GM21360 (cell line): ENCODE data around the gene PRR5.
"Not testable (repeated sequence)": the region's sequence is repeated elsewhere in the genome, so short reads cannot be mapped to it uniquely, and the experiment has no call there.

ENCODE experiments used
- ATAC-seq: cut with Tn5 transposase; IDR thresholded peaks from one replicate; pipeline ENCODE4 v1.9.1; 2021; ENCODE audit warnings: mild to moderate bottlenecking, moderate library complexity; ENCODE audit not compliant: unreplicated experiment

PRR5 gene, protein sequence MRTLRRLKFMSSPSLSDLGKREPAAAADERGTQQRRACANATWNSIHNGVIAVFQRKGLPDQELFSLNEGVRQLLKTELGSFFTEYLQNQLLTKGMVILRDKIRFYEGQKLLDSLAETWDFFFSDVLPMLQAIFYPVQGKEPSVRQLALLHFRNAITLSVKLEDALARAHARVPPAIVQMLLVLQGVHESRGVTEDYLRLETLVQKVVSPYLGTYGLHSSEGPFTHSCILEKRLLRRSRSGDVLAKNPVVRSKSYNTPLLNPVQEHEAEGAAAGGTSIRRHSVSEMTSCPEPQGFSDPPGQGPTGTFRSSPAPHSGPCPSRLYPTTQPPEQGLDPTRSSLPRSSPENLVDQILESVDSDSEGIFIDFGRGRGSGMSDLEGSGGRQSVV

DNA sequence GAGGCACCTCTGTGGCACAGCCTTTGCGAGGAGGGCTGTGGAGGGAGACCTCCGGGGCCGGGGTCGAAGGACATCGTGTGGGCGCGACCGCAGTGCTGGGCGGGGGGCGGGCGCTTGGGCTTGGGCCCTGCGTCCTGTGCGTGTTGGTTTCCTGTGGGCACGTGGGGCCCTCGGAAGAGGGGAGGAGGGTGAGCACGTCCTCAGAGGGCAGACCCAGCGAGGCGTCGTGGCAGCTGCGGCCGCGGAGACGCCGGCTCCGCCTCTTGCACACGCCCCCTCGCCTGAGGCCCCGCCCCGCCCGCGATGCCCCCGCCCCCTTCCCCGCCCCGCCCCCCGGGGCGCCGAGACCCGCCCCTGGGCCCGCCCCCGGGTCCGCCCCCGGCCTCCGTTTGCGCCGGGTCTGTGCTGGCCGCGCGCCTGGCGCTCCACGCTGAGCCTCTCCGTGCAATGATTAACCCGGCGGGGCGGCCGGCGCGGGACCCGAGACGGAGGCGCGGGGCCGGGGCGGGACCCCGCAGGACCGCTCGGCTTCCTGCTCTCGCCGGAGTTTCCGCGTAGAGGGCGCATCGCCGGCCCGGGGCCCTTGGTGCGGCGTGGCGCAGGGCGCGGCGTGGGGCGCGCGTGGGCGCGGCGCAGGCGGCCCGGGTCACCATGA lies at the start of gene PRR5:
Gene PRR5, plus strand, starts transcription at position 381 of the 655 bp plus-strand sequence. Its CDS starts 271 bp downstream, at position 652.
- peak; percentile 63 for ATAC-seq

- ATAC-seq, result not testable (repeated sequence)
Observed at GRCh38 chr22:44652866-44653265, 49.1 kb upstream of the PRR5 start.

DNA sequence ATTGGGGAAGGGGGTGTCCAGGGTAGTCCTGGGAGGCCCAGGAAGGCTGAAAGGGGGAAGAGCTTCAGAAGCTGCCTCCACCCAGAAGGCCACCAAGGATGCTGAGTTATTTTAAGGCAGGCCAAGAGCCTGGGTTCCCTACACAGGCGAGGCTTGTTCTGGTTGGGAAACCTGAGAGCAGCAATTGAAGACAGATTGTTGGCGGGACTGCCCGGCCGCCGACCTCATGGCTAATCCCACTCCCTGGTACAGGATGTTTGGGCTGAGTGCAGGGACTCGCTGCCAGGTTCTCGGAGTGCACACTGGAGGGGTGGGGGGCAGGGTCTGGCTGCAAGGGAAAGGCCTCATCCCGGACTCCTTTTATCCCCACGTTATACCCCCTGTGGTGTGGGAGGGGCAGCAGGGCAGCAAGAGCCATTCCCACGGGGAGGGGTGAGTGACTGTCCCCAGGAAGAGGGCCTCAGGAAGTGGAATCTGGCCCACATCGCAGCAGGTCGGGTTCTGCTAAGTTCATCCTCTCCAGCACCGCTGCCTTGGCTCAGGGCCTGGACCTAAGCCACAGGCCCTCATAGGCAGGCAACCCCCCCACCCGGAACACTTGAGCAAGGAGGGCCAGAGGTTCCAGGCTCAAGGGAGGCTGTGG lies 43.6 kb upstream of the PRR5 start:
- ATAC-seq, result no peak

GRCh38 chr22:44659140-44659539 lies 42.9 kb upstream of the PRR5 start:
- no peak for ATAC-seq

- ATAC-seq, result no peak
Observed at GRCh38 chr22:44660051-44660830, 41.8 kb upstream of the PRR5 start.

DNA sequence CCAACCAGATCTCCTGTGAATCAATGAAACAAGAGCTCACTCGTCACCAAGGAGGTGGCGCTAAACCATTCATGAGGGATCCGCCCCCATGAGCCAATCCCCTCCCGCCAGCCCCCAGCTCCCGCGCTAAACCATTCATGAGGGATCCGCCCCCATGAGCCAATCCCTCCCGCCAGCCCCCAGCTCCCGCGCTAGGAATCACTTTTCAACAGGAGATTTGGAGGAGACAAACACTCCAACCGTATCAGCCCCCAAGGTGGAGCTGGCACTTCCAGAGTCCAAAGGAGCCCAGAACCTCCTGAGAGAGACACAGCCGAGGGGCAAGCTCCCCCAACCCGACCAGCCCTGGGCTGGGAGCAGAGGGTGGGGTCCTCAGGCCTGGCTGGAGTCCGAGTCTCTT lies 40.9 kb upstream of the PRR5 start:
- ATAC-seq, result no peak

GRCh38 chr22:44661659-44662569 lies 40.1 kb upstream of the PRR5 start:
- no peak for ATAC-seq

- no peak for ATAC-seq
Observed at GRCh38 chr22:44663256-44663999, 38.6 kb upstream of the PRR5 start.

DNA sequence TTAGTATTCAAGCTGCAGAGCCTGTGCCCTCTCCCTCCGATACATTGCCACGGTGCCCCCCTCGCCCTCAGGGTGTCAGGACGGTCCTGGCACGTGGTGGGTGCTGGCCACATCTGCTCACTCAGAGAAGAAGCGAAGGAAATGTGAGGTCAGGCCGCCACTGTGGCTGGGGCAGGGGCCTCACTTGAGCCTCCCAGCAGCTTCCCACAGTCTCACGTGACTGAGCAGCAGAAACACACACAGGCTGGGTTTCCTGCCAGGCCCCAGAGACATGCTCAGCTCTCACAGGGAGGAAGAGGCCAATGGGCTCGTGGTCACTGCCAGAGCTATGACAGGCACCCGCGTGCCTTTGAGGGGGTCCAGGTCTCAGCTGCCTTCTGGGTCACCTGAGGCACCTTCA lies 37.9 kb upstream of the PRR5 start:
- ATAC-seq, result no peak

GRCh38 chr22:44665115-44665514 lies 36.9 kb upstream of the PRR5 start:
- no peak for ATAC-seq

GRCh38 chr22:44666207-44666585 lies 35.8 kb upstream of the PRR5 start:
- ATAC-seq, result no peak

GRCh38 chr22:44667276-44667675 lies 34.7 kb upstream of the PRR5 start:
- no peak for ATAC-seq

DNA sequence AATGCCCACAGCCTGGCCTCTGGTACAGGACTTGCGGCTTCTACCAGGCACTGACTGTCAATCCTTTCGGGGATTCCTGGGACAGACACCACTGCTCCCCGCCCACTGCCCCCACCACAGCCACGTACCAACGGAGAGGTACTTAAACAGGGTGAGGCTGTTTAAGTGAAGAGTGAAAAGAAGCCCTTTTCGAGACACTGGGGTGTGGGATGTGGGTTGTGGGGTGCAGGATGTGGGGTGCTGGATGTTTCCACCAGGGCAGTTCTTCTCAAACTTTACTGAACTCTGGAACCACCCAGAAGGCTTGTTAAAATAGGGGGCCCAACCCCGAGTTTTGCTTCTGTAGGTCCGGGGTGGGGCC lies 34.2 kb upstream of the PRR5 start:
- ATAC-seq, result no peak

DNA sequence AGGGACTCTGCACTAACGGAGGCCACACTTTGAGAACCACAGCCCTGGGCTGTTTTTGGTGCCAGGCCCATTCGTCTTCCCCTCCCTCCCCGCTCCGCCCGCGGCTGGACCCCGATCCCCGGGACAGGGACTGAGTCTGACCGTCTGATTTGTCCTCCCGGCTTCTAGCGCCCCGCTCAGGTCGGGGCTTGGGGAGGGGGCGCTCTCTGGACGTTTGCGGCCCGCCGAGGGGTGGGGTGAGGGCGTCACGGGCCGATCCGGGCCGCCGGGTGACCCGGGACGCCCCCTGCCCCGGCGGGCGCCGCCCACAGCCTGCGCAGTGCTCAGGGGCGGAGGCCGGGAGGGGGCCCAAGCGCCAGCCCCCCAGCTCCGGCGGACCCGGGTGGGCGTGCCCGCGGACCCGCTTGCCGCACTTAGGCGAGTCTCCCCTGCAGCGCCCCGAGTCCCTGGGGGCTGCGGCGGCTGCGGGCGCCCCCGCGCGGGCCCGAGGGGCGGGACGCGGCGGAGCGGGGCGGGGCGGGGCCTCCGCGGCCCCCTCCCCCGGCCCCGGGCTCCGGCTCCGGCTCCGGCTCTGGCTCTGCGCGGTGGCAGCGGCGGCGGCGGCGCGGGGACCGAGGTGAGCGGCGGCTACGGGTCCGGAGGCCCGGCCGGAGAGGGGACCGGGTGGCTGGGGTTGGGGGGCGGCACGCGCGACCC lies 33.7 kb upstream of the PRR5 start:
- no peak for ATAC-seq

DNA sequence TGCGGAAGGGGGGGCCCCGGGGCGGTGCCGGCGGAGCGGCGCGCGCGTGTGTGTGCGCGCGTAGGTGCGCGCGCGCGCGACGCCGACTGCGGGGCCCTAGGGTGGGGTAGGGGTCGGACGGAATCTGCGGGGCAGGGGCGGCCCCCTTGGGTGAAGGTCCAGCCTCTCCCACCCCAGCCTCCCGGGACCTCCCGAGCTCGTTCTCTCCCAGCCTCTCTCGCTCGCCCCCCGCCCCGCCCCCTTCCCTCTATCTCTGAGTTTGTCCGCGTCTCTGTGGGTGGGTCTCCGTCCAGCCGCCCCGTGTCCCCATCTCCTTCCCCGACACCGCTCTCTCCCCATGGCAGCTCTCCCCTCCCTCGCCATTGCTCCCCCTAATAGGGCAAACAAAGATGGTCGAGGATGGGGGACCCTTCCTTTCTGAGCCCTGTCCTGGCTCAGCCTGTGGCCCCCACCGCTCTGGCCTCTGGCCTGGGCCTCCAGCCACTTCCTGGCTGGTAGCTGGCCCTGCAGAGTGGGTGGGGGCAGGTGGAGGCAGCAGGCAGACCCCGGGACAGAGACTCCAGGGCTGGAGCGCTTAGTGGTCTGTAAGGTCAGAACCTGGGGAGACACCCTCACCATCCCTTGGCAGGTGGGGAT lies 33.0 kb upstream of the PRR5 start:
- no peak for ATAC-seq

- ATAC-seq, result no peak
Observed at GRCh38 chr22:44669561-44669976, 32.4 kb upstream of the PRR5 start.

GRCh38 chr22:44670220-44670988 lies 31.6 kb upstream of the PRR5 start:
- no peak for ATAC-seq

- no peak for ATAC-seq
Observed at GRCh38 chr22:44671742-44672141, 30.3 kb upstream of the PRR5 start.
